ENCODE data around the gene SLC17A2.

DNA sequence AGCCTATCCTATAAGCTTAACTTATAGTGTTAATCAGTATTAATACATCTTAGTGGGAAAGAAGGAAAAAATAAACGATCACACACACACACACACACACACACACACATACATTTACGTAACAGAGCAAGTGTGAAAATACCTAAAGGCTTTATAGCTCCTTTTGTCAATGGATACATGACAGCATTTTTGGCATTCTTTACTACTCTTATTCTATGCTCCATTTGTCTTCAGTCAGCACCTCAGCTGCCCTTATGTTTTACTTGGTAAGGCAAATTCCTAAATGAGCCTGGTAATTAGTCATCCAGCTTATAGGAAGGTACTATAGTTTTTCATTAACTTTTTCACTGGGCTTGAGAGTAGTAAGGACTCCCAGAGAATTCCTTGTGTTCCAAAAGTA lies 31.4 kb downstream of the SLC17A2 start:
- TF ChIP-seq, protein P1, sequence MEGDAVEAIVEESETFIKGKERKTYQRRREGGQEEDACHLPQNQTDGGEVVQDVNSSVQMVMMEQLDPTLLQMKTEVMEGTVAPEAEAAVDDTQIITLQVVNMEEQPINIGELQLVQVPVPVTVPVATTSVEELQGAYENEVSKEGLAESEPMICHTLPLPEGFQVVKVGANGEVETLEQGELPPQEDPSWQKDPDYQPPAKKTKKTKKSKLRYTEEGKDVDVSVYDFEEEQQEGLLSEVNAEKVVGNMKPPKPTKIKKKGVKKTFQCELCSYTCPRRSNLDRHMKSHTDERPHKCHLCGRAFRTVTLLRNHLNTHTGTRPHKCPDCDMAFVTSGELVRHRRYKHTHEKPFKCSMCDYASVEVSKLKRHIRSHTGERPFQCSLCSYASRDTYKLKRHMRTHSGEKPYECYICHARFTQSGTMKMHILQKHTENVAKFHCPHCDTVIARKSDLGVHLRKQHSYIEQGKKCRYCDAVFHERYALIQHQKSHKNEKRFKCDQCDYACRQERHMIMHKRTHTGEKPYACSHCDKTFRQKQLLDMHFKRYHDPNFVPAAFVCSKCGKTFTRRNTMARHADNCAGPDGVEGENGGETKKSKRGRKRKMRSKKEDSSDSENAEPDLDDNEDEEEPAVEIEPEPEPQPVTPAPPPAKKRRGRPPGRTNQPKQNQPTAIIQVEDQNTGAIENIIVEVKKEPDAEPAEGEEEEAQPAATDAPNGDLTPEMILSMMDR (IDR thresholded peaks at IDR 0.05): no peak
- TF ChIP-seq EP300 (IDR thresholded peaks at IDR 0.05): no peak

Measured in ovary (tissue), 3 donors.